ENCODE data around the gene CMPK1.

Gene CMPK1

DNA sequence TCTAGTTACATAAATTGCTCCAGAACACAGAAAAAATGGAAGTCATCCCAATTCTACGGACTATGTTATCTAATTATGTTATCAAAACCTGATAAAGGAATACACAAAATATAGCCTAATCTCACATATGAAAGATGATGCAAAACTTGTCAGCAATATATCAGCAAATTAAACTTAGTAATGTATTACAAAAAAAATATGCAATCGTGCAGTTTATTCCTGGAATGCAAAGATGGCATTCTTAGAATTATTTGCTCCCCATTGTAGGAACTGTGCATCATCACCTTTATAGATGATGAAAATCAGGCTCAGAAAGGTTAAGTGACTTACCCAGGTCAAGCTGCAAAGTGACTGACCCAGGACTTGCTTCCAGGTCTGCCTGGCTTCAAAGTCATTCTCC lies 90.3 kb downstream of the CMPK1 start:
- no peak for DNase-seq
- Histone ChIP-seq H3K27me3 (replicated peaks) (no peaks in the 10 kb centered on the region), H3K27ac (no peak overlapping the region), H3K4me3 (ENCODE audit: low read depth, low read length) (no peak overlapping the region), H3K36me3 (replicated peaks) (no peaks in the 10 kb centered on the region)
- TF ChIP-seq, protein P1, sequence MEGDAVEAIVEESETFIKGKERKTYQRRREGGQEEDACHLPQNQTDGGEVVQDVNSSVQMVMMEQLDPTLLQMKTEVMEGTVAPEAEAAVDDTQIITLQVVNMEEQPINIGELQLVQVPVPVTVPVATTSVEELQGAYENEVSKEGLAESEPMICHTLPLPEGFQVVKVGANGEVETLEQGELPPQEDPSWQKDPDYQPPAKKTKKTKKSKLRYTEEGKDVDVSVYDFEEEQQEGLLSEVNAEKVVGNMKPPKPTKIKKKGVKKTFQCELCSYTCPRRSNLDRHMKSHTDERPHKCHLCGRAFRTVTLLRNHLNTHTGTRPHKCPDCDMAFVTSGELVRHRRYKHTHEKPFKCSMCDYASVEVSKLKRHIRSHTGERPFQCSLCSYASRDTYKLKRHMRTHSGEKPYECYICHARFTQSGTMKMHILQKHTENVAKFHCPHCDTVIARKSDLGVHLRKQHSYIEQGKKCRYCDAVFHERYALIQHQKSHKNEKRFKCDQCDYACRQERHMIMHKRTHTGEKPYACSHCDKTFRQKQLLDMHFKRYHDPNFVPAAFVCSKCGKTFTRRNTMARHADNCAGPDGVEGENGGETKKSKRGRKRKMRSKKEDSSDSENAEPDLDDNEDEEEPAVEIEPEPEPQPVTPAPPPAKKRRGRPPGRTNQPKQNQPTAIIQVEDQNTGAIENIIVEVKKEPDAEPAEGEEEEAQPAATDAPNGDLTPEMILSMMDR (IDR thresholded peaks at IDR 0.05; ENCODE audit: low read depth, low read length, missing control alignments), result no peak
- in situ Hi-C loops (cut with HindIII; ENCODE audit: low pct_ligation_motif_present, low sequenced_read_pairs), result no loop called here

DNA sequence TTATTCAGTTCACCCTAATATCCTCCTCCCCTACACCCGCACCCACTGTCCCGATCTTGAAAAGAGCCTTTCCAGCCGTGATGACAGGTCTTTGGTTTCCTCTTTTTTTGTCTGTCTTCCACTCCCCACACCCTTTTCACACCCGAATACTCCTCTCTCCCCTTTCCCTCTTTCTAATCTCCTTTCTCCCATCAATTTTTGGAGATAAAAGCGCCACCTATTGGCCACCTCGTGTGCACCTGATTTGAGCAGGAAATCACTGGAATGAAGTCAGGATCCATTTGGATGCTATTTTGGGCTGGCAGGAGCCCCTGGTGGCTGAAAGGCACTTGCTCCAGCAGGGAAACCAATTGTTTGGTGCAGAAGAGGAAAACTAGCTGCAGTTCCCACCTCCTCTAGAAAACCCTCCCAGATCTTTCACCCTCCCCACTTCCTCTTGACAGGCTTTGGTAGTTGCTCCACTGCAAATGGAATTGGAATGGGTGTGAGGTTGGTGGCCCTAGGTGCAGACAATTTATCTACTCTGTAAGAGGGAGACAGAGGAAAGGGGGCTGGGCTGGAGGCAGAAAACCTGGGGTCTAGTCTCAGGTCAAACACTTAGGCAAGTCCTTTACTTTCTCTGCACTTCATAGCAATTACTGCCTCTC lies 90.9 kb downstream of the CMPK1 start:
- DNase-seq, result peak; percentile 39
- H3K27me3 ChIP-seq (replicated peaks), result no peaks in the 10 kb centered on the region
- TF ChIP-seq, protein P1 (IDR thresholded peaks at IDR 0.05; ENCODE audit: low read depth, low read length, missing control alignments), result peak; percentile 89
- H3K27ac ChIP-seq, result no peak overlapping the region
- H3K36me3 ChIP-seq (replicated peaks), result no peaks in the 10 kb centered on the region
- in situ Hi-C loops (cut with HindIII; ENCODE audit: low pct_ligation_motif_present, low sequenced_read_pairs), result no loop called here
- H3K4me3 ChIP-seq (ENCODE audit: low read depth, low read length), result no peak overlapping the region

Measured in brain microvascular endothelial cell (primary cell).